Skeletal muscle tissue (tissue), 4 donors: Measurements from ENCODE around the gene ZNF415. TPM values are rescaled to one million over a fixed set of nuclear protein-coding genes. Genes with fewer than 3 reads are reported as not detected.

Experiments
- H3K27ac ChIP-seq: one replicate; pipeline ENCODE4 v1.7.0; 2013; ENCODE audit warnings: mild to moderate bottlenecking, low read depth, low read length, inconsistent platforms
- H3K27me3 ChIP-seq, 3 donors: one replicate each; pipeline ENCODE4 v1.7.0; 2013; ENCODE audit warnings: low read length in 3 of 3; ENCODE audit not compliant: control insufficient read depth in 3 of 3, insufficient read depth in 3 of 3
- H3K36me3 ChIP-seq, 3 donors: one replicate each; pipeline ENCODE4 v1.7.0; 2013; ENCODE audit warnings: low read length in 3 of 3; ENCODE audit not compliant: control insufficient read depth in 3 of 3, insufficient read depth in 3 of 3
- H3K4me1 ChIP-seq, 3 donors: one replicate each; pipeline ENCODE4 v1.7.0; 2013; ENCODE audit warnings: low read length in 3 of 3, mild to moderate bottlenecking in 3 of 3; ENCODE audit not compliant: control insufficient read depth in 3 of 3, insufficient read depth in 3 of 3
- H3K4me3 ChIP-seq, 3 donors: one replicate each; pipeline ENCODE4 v1.7.0; 2013; ENCODE audit warnings: low read length in 3 of 3
- H3K9ac ChIP-seq, 3 donors: one replicate each; pipeline ENCODE4 v1.7.0; 2013; ENCODE audit warnings: low read length in 3 of 3, mild to moderate bottlenecking in 3 of 3, moderate library complexity in 2 of 3, low read depth in 1 of 3
- H3K9me3 ChIP-seq, 3 donors: one replicate each; pipeline ENCODE4 v1.7.0; 2013; ENCODE audit warnings: low read length in 3 of 3; ENCODE audit not compliant: control insufficient read depth in 3 of 3
- total RNA-seq: library from RNA; depleted of rRNA; stranded (reverse); fragments of >200 nt; gene quantifications from one replicate; pipeline ENCODE4 v1.2.3, GENCODE V29; 2014
- donor health status: Osteomylitis.

The ZNF415 gene
- total RNA-seq = 3.7 TPM

GRCh38 chr19:53132141-53132991 is at the start of gene ZNF415:
TSS of gene ZNF415 (minus strand) at chr19:53132910. CDS start at chr19:53122676, 10,234 bp downstream.
- Histone ChIP-seq H3K9ac (peak within 1 kb of the TSS; percentile 76 to 87 (median 83)), H3K27me3 (no peaks in the 10 kb centered on the region), H3K27ac (no peak within 1 kb of the TSS), H3K9me3 (peaks cover 0 to 2% (median 0%) of the 10 kb centered on the region in 3 donors), H3K4me1 (peaks cover 3 to 11% (median 6%) of the 10 kb centered on the region in 3 donors), H3K4me3 (peak within 1 kb of the TSS; percentile 76 to 91 (median 84)), H3K36me3 (no peaks in the 10 kb centered on the region)

GRCh38 chr19:53182202-53182601 is 49.5 kb upstream of the ZNF415 start:
- H3K9me3 ChIP-seq = no peaks in the 10 kb centered on the region
- H3K36me3 ChIP-seq = peaks cover 0 to 11% (median 3%) of the 10 kb centered on the region in 3 donors
- no peaks in the 10 kb centered on the region for H3K4me1 ChIP-seq
- no peaks in the 10 kb centered on the region for H3K27me3 ChIP-seq
- H3K9ac ChIP-seq = no peak overlapping the region
- no peak overlapping the region for H3K4me3 ChIP-seq
- H3K27ac ChIP-seq = no peak overlapping the region

GRCh38 chr19:53177986-53178385 is 45.3 kb upstream of the ZNF415 start:
- Histone ChIP-seq H3K9me3 (no peaks in the 10 kb centered on the region), H3K4me1 (no peaks in the 10 kb centered on the region), H3K4me3 (no peak overlapping the region), H3K36me3 (peaks cover 0 to 11% (median 3%) of the 10 kb centered on the region in 3 donors), H3K9ac (no peak overlapping the region), H3K27ac (no peak overlapping the region), H3K27me3 (no peaks in the 10 kb centered on the region)

GRCh38 chr19:53172889-53173288 is 40.2 kb upstream of the ZNF415 start:
- no peak overlapping the region for H3K9ac ChIP-seq
- no peaks in the 10 kb centered on the region for H3K4me1 ChIP-seq
- H3K36me3 ChIP-seq = no peaks in the 10 kb centered on the region
- H3K9me3 ChIP-seq = peaks cover 0 to 2% (median 0%) of the 10 kb centered on the region in 3 donors
- no peaks in the 10 kb centered on the region for H3K27me3 ChIP-seq
- H3K27ac ChIP-seq = no peak overlapping the region
- no peak overlapping the region for H3K4me3 ChIP-seq

GRCh38 chr19:53165691-53166091 is 33.0 kb upstream of the ZNF415 start:
- Histone ChIP-seq H3K36me3 (peaks cover 0 to 4% (median 0%) of the 10 kb centered on the region in 3 donors), H3K9ac (no peak overlapping the region), H3K9me3 (peaks cover 0 to 25% (median 11%) of the 10 kb centered on the region in 3 donors), H3K27ac (no peak overlapping the region), H3K4me3 (no peak overlapping the region), H3K27me3 (no peaks in the 10 kb centered on the region), H3K4me1 (no peaks in the 10 kb centered on the region)

GRCh38 chr19:53161123-53161522 is 28.4 kb upstream of the ZNF415 start:
- Histone ChIP-seq H3K27me3 (no peaks in the 10 kb centered on the region), H3K36me3 (peaks cover 0 to 4% (median 0%) of the 10 kb centered on the region in 3 donors), H3K4me1 (peaks cover 2 to 15% (median 8%) of the 10 kb centered on the region in 3 donors), H3K4me3 (no peak overlapping the region), H3K9me3 (peaks cover 0 to 22% (median 11%) of the 10 kb centered on the region in 3 donors), H3K9ac (no peak overlapping the region), H3K27ac (no peak overlapping the region)

- Histone ChIP-seq H3K4me1 (peaks cover 2 to 15% (median 8%) of the 10 kb centered on the region in 3 donors), H3K27ac (no peak overlapping the region), H3K9me3 (peaks cover 0 to 14% (median 8%) of the 10 kb centered on the region in 3 donors), H3K27me3 (no peaks in the 10 kb centered on the region), H3K9ac (no peak overlapping the region), H3K4me3 (no peak overlapping the region), H3K36me3 (peaks cover 0 to 3% (median 0%) of the 10 kb centered on the region in 3 donors)
Observed at GRCh38 chr19:53160350-53160749, 27.6 kb upstream of the ZNF415 start.

GRCh38 chr19:53158119-53158656 is 25.5 kb upstream of the ZNF415 start:
- Histone ChIP-seq H3K4me3 (peak overlapping the region; percentile 70 to 75 (median 74)), H3K9ac (peak overlapping the region; percentile 44 to 76 (median 74)), H3K27ac (no peak overlapping the region), H3K36me3 (peaks cover 0 to 13% (median 3%) of the 10 kb centered on the region in 3 donors), H3K4me1 (peaks cover 2 to 15% (median 8%) of the 10 kb centered on the region in 3 donors), H3K27me3 (no peaks in the 10 kb centered on the region), H3K9me3 (peaks cover 0 to 2% (median under 1%) of the 10 kb centered on the region in 3 donors)

GRCh38 chr19:53157626-53158025 is 24.9 kb upstream of the ZNF415 start:
- Histone ChIP-seq H3K36me3 (peaks cover 0 to 16% (median 4%) of the 10 kb centered on the region in 3 donors), H3K9ac (peak overlapping the region in 1 of 3 donors; percentile 44), H3K4me3 (peak overlapping the region; percentile 70 to 75 (median 74)), H3K4me1 (peaks cover 2 to 15% (median 8%) of the 10 kb centered on the region in 3 donors), H3K27ac (no peak overlapping the region), H3K9me3 (peaks cover 0 to 3% (median 2%) of the 10 kb centered on the region in 3 donors), H3K27me3 (no peaks in the 10 kb centered on the region)

GRCh38 chr19:53156850-53157249 is 24.1 kb upstream of the ZNF415 start:
- Histone ChIP-seq H3K4me1 (peaks cover 2 to 15% (median 8%) of the 10 kb centered on the region in 3 donors), H3K9ac (no peak overlapping the region), H3K36me3 (peaks cover 0 to 17% (median 4%) of the 10 kb centered on the region in 3 donors), H3K9me3 (peaks cover 0 to 3% (median 2%) of the 10 kb centered on the region in 3 donors), H3K4me3 (peak overlapping the region in 2 of 3 donors; percentile 70 to 74), H3K27me3 (no peaks in the 10 kb centered on the region), H3K27ac (no peak overlapping the region)
